NCI-H82 (cell line): ENCODE results near the gene ZBTB8B.

Experiments used
- DNase-seq: peaks from one replicate; lab custom pipeline; 2025; lab: John Stamatoyannopoulos, UW

ZBTB8B gene

GRCh38 chr1:32508761-32509160, 43.9 kb downstream of the ZBTB8B start:
- DNase-seq = no peak

DNA sequence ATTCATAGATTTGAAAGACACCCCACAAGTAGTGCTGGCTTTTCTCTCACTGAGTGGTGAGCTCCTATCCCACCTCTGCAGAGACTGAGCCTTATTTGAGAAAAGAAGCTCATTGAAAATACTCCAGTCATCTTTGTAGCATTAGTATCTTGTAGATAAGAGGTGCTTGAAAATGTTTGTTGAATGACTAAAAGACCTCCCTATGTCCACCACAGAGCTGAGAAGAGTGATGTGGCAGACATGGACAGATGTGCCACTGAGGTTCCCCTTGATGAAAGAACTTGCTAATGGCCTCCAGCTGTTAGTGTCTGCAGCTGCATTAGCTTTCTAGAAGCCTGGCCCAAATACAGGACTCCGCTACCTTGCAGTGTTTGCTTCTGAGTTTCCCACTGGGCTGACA, 45.1 kb downstream of the ZBTB8B start:
- no peak for DNase-seq
